VCaP (cell line): ENCODE measurements around the gene GCN1.

ENCODE experiments used
- H3K27ac ChIP-seq: fragments of 450-650 bp; 2 replicates; pipeline ENCODE4 v1.5.1; 2017
- CTCF ChIP-seq: fragments of 450-650 bp; conservative IDR thresholded peaks from 2 replicates; pipeline ENCODE4 v1.5.1; 2017; ENCODE audit warnings: mild to moderate bottlenecking, moderate library complexity

Gene GCN1

GRCh38 chr12:120085920-120086645 is 108.4 kb downstream of the GCN1 start:
- no peak for TF ChIP-seq CTCF
- peak overlapping the region; percentile 88 for H3K27ac ChIP-seq

GRCh38 chr12:120081641-120082040 is 112.9 kb downstream of the GCN1 start:
- TF ChIP-seq CTCF: no peak
- no peak overlapping the region for H3K27ac ChIP-seq

GRCh38 chr12:120079411-120080400 is 114.8 kb downstream of the GCN1 start:
- peak overlapping the region; percentile 64 for H3K27ac ChIP-seq
- TF ChIP-seq CTCF: no peak

- no peak for TF ChIP-seq CTCF
Observed at GRCh38 chr12:120078868-120079267, 115.6 kb downstream of the GCN1 start.

GRCh38 chr12:120077260-120077659 is 117.3 kb downstream of the GCN1 start:
- peak overlapping the region; percentile 3; the same call in 1 of the 2 replicates for H3K27ac ChIP-seq
- TF ChIP-seq CTCF: no peak

More at GRCh38 chr12:120078868-120079267, 115.6 kb downstream of the GCN1 start:
- H3K27ac ChIP-seq: peak overlapping the region; percentile 64
